ENCODE measurements around the gene PIGS. TPM values are rescaled to one million over a fixed set of nuclear protein-coding genes. Genes with fewer than 3 reads are reported as not detected.

PIGS gene
- total and polyA plus RNA-seq, 2 of the 13 experiments (the other 11 are each of a cell fraction or from before 2014, with no cell fraction given): 31.7 to 42.6 TPM

- TF ChIP-seq RERE (CRISPR knock-in tag; IDR thresholded peaks at IDR 0.05; ENCODE audit: low read depth): no peak
- TF ChIP-seq NFYB (CRISPR knock-in tag; IDR thresholded peaks at IDR 0.05): peak; percentile 87
- TF ChIP-seq, protein P1, sequence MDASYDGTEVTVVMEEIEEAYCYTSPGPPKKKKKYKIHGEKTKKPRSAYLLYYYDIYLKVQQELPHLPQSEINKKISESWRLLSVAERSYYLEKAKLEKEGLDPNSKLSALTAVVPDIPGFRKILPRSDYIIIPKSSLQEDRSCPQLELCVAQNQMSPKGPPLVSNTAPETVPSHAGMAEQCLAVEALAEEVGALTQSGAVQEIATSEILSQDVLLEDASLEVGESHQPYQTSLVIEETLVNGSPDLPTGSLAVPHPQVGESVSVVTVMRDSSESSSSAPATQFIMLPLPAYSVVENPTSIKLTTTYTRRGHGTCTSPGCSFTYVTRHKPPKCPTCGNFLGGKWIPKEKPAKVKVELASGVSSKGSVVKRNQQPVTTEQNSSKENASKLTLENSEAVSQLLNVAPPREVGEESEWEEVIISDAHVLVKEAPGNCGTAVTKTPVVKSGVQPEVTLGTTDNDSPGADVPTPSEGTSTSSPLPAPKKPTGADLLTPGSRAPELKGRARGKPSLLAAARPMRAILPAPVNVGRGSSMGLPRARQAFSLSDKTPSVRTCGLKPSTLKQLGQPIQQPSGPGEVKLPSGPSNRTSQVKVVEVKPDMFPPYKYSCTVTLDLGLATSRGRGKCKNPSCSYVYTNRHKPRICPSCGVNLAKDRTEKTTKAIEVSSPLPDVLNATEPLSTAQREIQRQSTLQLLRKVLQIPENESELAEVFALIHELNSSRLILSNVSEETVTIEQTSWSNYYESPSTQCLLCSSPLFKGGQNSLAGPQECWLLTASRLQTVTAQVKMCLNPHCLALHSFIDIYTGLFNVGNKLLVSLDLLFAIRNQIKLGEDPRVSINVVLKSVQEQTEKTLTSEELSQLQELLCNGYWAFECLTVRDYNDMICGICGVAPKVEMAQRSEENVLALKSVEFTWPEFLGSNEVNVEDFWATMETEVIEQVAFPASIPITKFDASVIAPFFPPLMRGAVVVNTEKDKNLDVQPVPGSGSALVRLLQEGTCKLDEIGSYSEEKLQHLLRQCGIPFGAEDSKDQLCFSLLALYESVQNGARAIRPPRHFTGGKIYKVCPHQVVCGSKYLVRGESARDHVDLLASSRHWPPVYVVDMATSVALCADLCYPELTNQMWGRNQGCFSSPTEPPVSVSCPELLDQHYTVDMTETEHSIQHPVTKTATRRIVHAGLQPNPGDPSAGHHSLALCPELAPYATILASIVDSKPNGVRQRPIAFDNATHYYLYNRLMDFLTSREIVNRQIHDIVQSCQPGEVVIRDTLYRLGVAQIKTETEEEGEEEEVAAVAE (CRISPR knock-in tag; IDR thresholded peaks at IDR 0.05; ENCODE audit: borderline replicate concordance): no peak
- TF ChIP-seq NBN (conservative IDR thresholded peaks at IDR 0.05): no peak
- no peak for TF ChIP-seq HOXD1 (CRISPR knock-in tag; IDR thresholded peaks at IDR 0.05)
- TF ChIP-seq, protein P2, sequence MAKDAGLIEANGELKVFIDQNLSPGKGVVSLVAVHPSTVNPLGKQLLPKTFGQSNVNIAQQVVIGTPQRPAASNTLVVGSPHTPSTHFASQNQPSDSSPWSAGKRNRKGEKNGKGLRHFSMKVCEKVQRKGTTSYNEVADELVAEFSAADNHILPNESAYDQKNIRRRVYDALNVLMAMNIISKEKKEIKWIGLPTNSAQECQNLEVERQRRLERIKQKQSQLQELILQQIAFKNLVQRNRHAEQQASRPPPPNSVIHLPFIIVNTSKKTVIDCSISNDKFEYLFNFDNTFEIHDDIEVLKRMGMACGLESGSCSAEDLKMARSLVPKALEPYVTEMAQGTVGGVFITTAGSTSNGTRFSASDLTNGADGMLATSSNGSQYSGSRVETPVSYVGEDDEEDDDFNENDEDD (CRISPR knock-in tag; IDR thresholded peaks at IDR 0.05; ENCODE audit: borderline replicate concordance): peak; percentile 17; the same call in 1 of the 2 replicates
- 0 out of 2 replicates have a peak, but pooled peaks have one; percentile 12 for TF ChIP-seq BCL6 (CRISPR knock-in tag; IDR thresholded peaks at IDR 0.05)
- TF ChIP-seq, protein P3, sequence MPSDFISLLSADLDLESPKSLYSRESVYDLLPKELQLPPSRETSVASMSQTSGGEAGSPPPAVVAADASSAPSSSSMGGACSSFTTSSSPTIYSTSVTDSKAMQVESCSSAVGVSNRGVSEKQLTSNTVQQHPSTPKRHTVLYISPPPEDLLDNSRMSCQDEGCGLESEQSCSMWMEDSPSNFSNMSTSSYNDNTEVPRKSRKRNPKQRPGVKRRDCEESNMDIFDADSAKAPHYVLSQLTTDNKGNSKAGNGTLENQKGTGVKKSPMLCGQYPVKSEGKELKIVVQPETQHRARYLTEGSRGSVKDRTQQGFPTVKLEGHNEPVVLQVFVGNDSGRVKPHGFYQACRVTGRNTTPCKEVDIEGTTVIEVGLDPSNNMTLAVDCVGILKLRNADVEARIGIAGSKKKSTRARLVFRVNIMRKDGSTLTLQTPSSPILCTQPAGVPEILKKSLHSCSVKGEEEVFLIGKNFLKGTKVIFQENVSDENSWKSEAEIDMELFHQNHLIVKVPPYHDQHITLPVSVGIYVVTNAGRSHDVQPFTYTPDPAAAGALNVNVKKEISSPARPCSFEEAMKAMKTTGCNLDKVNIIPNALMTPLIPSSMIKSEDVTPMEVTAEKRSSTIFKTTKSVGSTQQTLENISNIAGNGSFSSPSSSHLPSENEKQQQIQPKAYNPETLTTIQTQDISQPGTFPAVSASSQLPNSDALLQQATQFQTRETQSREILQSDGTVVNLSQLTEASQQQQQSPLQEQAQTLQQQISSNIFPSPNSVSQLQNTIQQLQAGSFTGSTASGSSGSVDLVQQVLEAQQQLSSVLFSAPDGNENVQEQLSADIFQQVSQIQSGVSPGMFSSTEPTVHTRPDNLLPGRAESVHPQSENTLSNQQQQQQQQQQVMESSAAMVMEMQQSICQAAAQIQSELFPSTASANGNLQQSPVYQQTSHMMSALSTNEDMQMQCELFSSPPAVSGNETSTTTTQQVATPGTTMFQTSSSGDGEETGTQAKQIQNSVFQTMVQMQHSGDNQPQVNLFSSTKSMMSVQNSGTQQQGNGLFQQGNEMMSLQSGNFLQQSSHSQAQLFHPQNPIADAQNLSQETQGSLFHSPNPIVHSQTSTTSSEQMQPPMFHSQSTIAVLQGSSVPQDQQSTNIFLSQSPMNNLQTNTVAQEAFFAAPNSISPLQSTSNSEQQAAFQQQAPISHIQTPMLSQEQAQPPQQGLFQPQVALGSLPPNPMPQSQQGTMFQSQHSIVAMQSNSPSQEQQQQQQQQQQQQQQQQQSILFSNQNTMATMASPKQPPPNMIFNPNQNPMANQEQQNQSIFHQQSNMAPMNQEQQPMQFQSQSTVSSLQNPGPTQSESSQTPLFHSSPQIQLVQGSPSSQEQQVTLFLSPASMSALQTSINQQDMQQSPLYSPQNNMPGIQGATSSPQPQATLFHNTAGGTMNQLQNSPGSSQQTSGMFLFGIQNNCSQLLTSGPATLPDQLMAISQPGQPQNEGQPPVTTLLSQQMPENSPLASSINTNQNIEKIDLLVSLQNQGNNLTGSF (CRISPR knock-in tag; IDR thresholded peaks at IDR 0.05): no peak
- no peak for TF ChIP-seq SOX6 (IDR thresholded peaks at IDR 0.05)
- peak; percentile 39 for TF ChIP-seq SOX6 (CRISPR knock-in tag; IDR thresholded peaks at IDR 0.05)
- peak; percentile 45; the same call in 1 of the 2 replicates for TF ChIP-seq SP4 (CRISPR knock-in tag; IDR thresholded peaks at IDR 0.05)
These were observed at the start of gene PIGS (continued) for GRCh38 chr17:28571361-28572122.
